Measurements from ENCODE around the gene LMNTD2.

Gene LMNTD2

GRCh38 chr11:538431-539051 lies 22.0 kb downstream of the LMNTD2 start:
- Mint-ChIP-seq H3K36me3 (no peaks in the 10 kb centered on the region), H3K4me3 (no peak overlapping the region), H3K9me3 (ENCODE audit: low read depth) (no peaks in the 10 kb centered on the region), H3K4me1 (ENCODE audit: low read depth) (peaks cover 12% of the 10 kb centered on the region), H3K27ac (no peak overlapping the region), H3K27me3 (no peaks in the 10 kb centered on the region)

GRCh38 chr11:537622-538430 lies 22.7 kb downstream of the LMNTD2 start:
- peak overlapping the region; percentile 61 for H3K4me3 Mint-ChIP-seq
- H3K27ac Mint-ChIP-seq = no peak overlapping the region
- H3K4me1 Mint-ChIP-seq (ENCODE audit: low read depth) = peaks cover 12% of the 10 kb centered on the region
- H3K9me3 Mint-ChIP-seq (ENCODE audit: low read depth) = no peaks in the 10 kb centered on the region
- H3K36me3 Mint-ChIP-seq = no peaks in the 10 kb centered on the region
- no peaks in the 10 kb centered on the region for H3K27me3 Mint-ChIP-seq

- no peaks in the 10 kb centered on the region for H3K9me3 Mint-ChIP-seq (ENCODE audit: low read depth)
- H3K27me3 Mint-ChIP-seq = no peaks in the 10 kb centered on the region
- H3K4me1 Mint-ChIP-seq (ENCODE audit: low read depth) = peaks cover 12% of the 10 kb centered on the region
- no peaks in the 10 kb centered on the region for H3K36me3 Mint-ChIP-seq
- H3K4me3 Mint-ChIP-seq = peak within 1 kb of the TSS; percentile 94
- peak within 1 kb of the TSS; percentile 91 for H3K27ac Mint-ChIP-seq
Observed at GRCh38 chr11:536841-537621, 23.5 kb downstream of the LMNTD2 start, which contains the start of gene LRRC56. Gene LRRC56, plus strand, starts transcription at chr11:537527. Its CDS starts 3,158 bp downstream, at chr11:540685.

DNA sequence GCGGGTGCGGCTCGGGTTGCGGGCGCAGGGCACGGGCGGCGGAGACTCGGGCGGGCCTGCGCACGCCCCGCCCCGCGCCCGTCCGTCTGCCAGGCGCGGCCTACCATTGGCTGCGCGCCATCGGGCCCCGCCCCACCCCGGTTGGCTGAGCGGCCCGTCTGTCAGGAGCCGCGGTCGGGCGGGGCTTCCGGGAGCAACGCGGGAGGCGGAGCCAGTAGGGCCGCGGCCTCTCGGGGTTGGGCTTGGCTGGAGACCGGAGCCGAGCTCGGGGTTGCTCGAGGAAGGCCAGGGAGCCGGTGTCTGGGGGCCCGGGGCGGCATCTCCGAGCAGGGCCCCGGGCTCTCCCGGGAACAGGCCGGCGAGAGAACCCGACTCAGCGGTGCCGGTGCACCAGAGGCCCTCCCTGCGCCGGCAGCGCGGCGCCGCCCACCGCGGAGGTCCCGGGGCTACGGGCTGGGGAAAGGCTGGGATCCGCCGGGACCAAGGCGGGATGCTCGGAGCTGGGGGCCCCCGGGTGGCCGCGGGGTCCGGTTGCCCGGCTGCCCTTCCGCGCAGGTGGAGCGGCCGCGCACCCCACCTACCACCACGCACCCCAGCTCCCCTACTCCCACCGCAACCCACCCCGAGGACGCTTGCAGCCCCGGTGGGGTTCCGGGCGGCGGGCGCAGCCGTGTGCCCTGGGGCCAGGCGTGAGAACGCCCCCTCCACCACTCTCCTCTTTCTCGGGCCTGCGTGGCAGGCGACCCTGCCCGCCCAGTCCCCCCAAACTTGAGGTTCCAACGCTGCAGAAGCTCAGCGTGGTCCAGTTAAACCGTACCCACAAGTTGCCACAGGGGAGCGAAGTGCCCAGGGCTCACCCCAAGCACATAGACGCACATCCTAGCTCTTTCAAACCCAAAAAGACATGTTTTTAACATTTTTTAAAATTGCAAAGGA lies 24.8 kb downstream of the LMNTD2 start, which contains the start of gene HRAS:
HRAS (minus strand) TSS at position 58 of the 936 bp plus-strand sequence.
- Mint-ChIP-seq H3K4me1 (ENCODE audit: low read depth) (peaks cover 12% of the 10 kb centered on the region), H3K27ac (peak within 1 kb of the TSS; percentile 91), H3K36me3 (no peaks in the 10 kb centered on the region), H3K9me3 (ENCODE audit: low read depth) (no peaks in the 10 kb centered on the region), H3K4me3 (peak within 1 kb of the TSS; percentile 94), H3K27me3 (no peaks in the 10 kb centered on the region)

- Mint-ChIP-seq H3K36me3 (no peaks in the 10 kb centered on the region), H3K4me3 (no peak overlapping the region)
Observed at GRCh38 chr11:535210-535518, 25.4 kb downstream of the LMNTD2 start.

DNA sequence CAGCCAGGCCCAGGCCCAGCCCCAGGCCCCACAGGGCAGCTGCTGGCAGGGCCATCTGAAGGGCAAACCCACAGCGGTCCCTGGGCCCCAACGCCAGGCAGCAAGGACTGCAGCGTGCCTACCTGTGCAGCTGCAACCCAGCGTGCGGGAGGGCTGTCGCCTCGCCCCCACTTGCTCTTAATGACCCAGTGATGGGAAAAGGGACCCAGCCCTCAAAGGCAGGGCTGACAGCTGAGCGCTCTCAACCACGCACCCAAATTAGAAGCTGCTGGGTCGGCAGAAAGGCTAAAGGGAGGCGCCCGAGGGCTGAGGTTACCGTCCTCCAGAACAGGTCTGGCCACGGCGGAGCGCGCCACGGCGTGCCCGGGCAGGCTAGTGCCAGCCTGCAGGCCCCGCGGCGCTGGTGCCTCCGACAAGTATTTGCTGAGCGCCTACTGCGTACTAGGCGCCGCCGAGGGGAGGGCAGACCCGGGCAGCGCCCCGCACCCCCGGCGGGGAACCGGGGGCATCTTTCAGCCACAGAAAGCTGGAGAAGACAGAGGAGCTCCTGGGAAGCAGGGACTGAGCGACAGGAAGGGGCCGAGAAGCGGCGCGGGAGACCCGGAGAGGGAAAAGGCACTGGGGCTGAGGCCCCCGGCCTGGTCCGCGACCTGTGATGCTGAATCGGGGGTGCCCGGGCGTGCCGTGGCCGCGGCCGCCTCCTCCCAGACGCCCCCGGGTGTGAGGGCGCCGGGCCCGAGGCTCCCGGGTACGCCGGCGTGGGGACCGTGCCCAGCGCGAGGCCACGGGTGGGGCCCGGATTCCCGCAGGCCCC lies 25.9 kb downstream of the LMNTD2 start:
- Mint-ChIP-seq H3K27ac (no peak overlapping the region), H3K9me3 (ENCODE audit: low read depth) (no peaks in the 10 kb centered on the region), H3K27me3 (no peaks in the 10 kb centered on the region), H3K4me3 (peak overlapping the region; percentile 77), H3K4me1 (ENCODE audit: low read depth) (peaks cover 12% of the 10 kb centered on the region), H3K36me3 (no peaks in the 10 kb centered on the region)

More at GRCh38 chr11:535210-535518, 25.4 kb downstream of the LMNTD2 start:
- Mint-ChIP-seq H3K27me3 (no peaks in the 10 kb centered on the region), H3K4me1 (ENCODE audit: low read depth) (peaks cover 12% of the 10 kb centered on the region), H3K9me3 (ENCODE audit: low read depth) (no peaks in the 10 kb centered on the region), H3K27ac (no peak overlapping the region)

DNA sequence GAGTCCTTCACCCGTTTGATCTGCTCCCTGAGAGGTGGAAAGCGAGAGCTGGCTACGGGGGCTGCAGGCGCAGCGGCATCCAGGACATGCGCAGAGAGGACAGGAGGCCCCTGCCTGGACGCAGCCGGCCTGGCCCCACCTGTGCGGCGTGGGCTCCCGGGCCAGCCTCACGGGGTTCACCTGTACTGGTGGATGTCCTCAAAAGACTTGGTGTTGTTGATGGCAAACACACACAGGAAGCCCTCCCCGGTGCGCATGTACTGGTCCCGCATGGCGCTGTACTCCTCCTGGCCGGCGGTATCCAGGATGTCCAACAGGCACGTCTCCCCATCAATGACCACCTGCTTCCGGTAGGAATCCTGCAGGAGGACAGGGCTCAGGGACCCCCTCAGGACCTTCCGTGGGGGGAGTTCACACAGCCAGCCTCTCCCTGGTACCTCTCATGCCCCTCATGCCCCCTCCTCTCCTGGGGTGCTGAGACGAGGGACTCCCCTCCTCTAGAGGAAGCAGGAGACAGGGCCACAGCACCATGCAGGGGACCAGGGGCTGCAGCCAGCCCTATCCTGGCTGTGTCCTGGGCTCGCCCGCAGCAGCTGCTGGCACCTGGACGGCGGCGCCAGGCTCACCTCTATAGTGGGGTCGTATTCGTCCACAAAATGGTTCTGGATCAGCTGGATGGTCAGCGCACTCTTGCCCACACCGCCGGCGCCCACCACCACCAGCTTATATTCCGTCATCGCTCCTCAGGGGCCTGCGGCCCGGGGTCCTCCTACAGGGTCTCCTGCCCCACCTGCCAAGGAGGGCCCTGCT lies 26.7 kb downstream of the LMNTD2 start:
- no peaks in the 10 kb centered on the region for H3K9me3 Mint-ChIP-seq (ENCODE audit: low read depth)
- H3K36me3 Mint-ChIP-seq = no peaks in the 10 kb centered on the region
- peaks cover 12% of the 10 kb centered on the region for H3K4me1 Mint-ChIP-seq (ENCODE audit: low read depth)
- no peaks in the 10 kb centered on the region for H3K27me3 Mint-ChIP-seq
- peak overlapping the region; percentile 44 for H3K4me3 Mint-ChIP-seq
- no peak overlapping the region for H3K27ac Mint-ChIP-seq

DNA sequence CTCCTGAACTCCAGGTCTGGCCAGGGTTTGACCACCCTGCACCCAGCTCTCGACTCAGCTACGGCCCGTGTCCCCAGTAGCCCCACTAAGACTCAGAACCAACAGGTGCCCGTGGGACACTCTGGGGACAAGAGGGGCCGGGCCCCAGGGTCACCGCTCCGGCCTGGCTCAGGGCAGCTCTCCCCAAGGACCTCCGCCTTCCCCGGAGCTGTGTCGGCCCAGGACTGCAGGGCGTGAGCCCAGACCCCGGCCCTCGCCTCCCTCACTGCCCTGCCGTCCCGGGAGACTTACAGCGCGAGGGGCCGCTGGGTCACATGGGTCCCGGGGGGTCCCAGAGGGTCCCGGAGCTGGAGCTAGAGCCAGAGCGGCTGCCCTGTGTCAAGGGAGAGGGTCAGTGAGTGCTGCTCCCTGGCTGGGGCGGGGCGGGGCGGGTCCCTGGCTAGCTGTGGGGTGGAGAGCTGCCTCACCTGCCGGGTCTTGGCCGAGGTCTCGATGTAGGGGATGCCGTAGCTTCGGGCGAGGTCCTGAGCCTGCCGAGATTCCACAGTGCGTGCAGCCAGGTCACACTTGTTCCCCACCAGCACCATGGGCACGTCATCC lies 27.5 kb downstream of the LMNTD2 start:
- H3K4me3 Mint-ChIP-seq = no peak overlapping the region
- H3K36me3 Mint-ChIP-seq = no peaks in the 10 kb centered on the region
- H3K27me3 Mint-ChIP-seq = no peaks in the 10 kb centered on the region
- H3K4me1 Mint-ChIP-seq (ENCODE audit: low read depth) = peaks cover 10% of the 10 kb centered on the region
- H3K27ac Mint-ChIP-seq = no peak overlapping the region
- H3K9me3 Mint-ChIP-seq (ENCODE audit: low read depth) = no peaks in the 10 kb centered on the region

DNA sequence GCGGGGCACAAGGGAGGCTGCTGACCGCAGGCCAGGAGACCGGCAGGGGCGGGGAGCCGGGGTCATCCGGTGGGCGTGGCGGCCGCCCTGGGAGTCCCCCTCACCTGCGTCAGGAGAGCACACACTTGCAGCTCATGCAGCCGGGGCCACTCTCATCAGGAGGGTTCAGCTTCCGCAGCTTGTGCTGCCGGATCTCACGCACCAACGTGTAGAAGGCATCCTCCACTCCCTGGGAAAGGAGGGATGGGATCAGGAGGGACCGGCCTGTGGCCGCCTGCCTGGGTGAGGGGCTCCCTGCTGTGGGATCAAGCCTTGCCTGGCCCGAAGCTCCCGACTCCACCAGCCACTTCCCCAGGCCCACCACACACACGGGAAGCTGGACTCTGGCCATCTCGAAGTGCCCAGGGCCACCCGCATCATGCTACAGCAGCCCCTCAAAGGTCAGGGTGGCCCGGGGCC lies 28.0 kb downstream of the LMNTD2 start:
- no peak overlapping the region for H3K27ac Mint-ChIP-seq
- H3K4me3 Mint-ChIP-seq = no peak overlapping the region
- no peaks in the 10 kb centered on the region for H3K36me3 Mint-ChIP-seq
- H3K27me3 Mint-ChIP-seq = no peaks in the 10 kb centered on the region
- peaks cover 6% of the 10 kb centered on the region for H3K4me1 Mint-ChIP-seq (ENCODE audit: low read depth)
- H3K9me3 Mint-ChIP-seq (ENCODE audit: low read depth) = no peaks in the 10 kb centered on the region

DNA sequence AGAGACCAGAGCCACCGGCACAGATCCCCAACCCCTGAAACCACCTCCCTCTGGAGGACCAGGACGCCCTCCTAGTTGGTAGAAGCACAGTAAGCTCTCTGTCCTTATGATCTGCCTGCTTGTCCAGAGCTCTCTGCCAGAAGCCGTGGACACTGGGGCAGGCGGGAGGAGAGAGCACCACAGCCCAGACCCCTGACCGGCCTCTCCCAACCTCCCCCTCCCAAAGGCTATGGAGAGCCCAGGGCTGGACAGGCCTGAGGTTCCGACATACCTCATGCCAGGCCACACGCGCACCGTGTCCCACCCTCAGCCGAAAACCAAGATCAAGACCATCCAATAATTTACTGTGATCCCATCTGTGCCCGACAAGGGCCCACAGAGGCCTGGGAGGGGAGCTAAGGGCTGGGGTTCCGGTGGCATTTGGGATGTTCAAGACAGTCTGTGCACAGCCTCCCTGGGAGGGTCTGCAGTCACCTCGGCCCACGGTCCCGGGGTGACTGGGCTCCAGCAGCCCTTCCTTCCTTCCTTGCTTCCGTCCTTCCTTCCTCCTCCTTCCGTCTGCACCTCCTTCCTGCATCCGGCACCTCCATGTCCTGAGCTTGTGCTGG lies 28.5 kb downstream of the LMNTD2 start:
- Mint-ChIP-seq H3K4me1 (ENCODE audit: low read depth) (peaks cover 6% of the 10 kb centered on the region), H3K27ac (no peak overlapping the region), H3K36me3 (no peaks in the 10 kb centered on the region), H3K9me3 (ENCODE audit: low read depth) (no peaks in the 10 kb centered on the region), H3K27me3 (no peaks in the 10 kb centered on the region), H3K4me3 (no peak overlapping the region)

GRCh38 chr11:530960-531831 lies 29.3 kb downstream of the LMNTD2 start:
- H3K36me3 Mint-ChIP-seq = no peaks in the 10 kb centered on the region
- H3K9me3 Mint-ChIP-seq (ENCODE audit: low read depth) = no peaks in the 10 kb centered on the region
- peaks cover 5% of the 10 kb centered on the region for H3K4me1 Mint-ChIP-seq (ENCODE audit: low read depth)
- no peak overlapping the region for H3K4me3 Mint-ChIP-seq
- H3K27ac Mint-ChIP-seq = no peak overlapping the region
- H3K27me3 Mint-ChIP-seq = no peaks in the 10 kb centered on the region
